Left ventricle myocardium superior (tissue), 1 donor: Measurements from ENCODE around the gene FAM81A. TPM values are rescaled to one million over a fixed set of nuclear protein-coding genes. Genes with fewer than 3 reads are reported as not detected.
"Not testable (repeated sequence)": the region's sequence is repeated elsewhere in the genome, so short reads cannot be mapped to it uniquely, and the experiment has no call there.

ENCODE experiments used
- ATAC-seq: fragments of 200-7000 bp; cut with Tn5 transposase; one replicate; pipeline ENCODE4 v1.9.1; 2020; ENCODE audit warnings: mild to moderate bottlenecking, moderate library complexity
- DNase-seq: peaks from one replicate; pipeline ENCODE4 v3.0.0-alpha.2; 2020
- intact Hi-C: fragments of 100-400 bp; cut with micrococcal nuclease; formaldehyde crosslinking; loops from one replicate; pipeline ENCODE4 v1.11.0; 2022
- long read RNA-seq: library from polyadenylated mRNA; unstranded; transcript quantifications from one replicate; pipeline ENCODE4 v2.0.0, GENCODE V29; 2021
- total RNA-seq: library from RNA; stranded (reverse); fragmentation: NEBNext Ultra II Directional; extraction: Animal tissue kit (Norgen Biotek cat#: 25700); gene quantifications from one replicate; pipeline ENCODE4 v1.2.1, GENCODE V29; 2021
- donor health status: DM: no; HTN: yes; CAD: no; lungs with severe emphysema.

The FAM81A gene
- 11.0 TPM for total RNA-seq
- long read RNA-seq, transcript FAM81A-201 (9 exons, 3,465 nt) = major isoform, 12 of 18 reads
- long read RNA-seq, partial matches to known transcripts = 3 of 18 reads
- long read RNA-seq, other reads (novel, unspliced or antisense) = 2 of 18 reads

- DNase-seq (peak; percentile 93), ATAC-seq (peak; percentile 98)
- intact Hi-C loops = no loop called here
Measured at GRCh38 chr15:59437817-59438624, at the start of gene FAM81A. Gene FAM81A (plus strand): TSS chr15:59438186. CDS start chr15:59458627, 20,441 bp downstream.

GRCh38 chr15:59388670-59389069, 49.3 kb upstream of the FAM81A start:
- no peak for DNase-seq
- peak; percentile 15 for ATAC-seq
- intact Hi-C loops = no loop called here

- ATAC-seq (no peak), DNase-seq (no peak)
- intact Hi-C loops = no loop called here
Measured at GRCh38 chr15:59392299-59392698, 45.7 kb upstream of the FAM81A start.

- intact Hi-C loops = no loop called here
- DNase-seq (no peak), ATAC-seq (no peak)
Measured at GRCh38 chr15:59394166-59394661, 43.8 kb upstream of the FAM81A start.

GRCh38 chr15:59396211-59396610, 41.8 kb upstream of the FAM81A start:
- intact Hi-C loops = no loop called here
- ATAC-seq = no peak
- no peak for DNase-seq

- intact Hi-C loops = no loop called here
- DNase-seq = no peak
Measured at GRCh38 chr15:59396679-59397078, 41.3 kb upstream of the FAM81A start.

GRCh38 chr15:59398220-59398619, 39.8 kb upstream of the FAM81A start:
- DNase-seq = no peak
- intact Hi-C loops = no loop called here
- ATAC-seq = no peak

More at GRCh38 chr15:59396679-59397078, 41.3 kb upstream of the FAM81A start:
- ATAC-seq = no peak

- intact Hi-C loops = no loop called here
- peak; percentile 64 for ATAC-seq
- no peak for DNase-seq
Measured at GRCh38 chr15:59399465-59400102, 38.4 kb upstream of the FAM81A start.

GRCh38 chr15:59400103-59400813, 37.7 kb upstream of the FAM81A start:
- intact Hi-C loops = no loop called here
- no peak for DNase-seq
- ATAC-seq = no peak

GRCh38 chr15:59401051-59401823, 36.7 kb upstream of the FAM81A start:
- intact Hi-C loops, ATAC-seq, DNase-seq: not testable (repeated sequence)

- DNase-seq = no peak
- intact Hi-C loops = no loop called here
- ATAC-seq = no peak
Measured at GRCh38 chr15:59401824-59402569, 36.0 kb upstream of the FAM81A start.

GRCh38 chr15:59405079-59405478, 32.9 kb upstream of the FAM81A start:
- intact Hi-C loops = no loop called here
- DNase-seq (no peak), ATAC-seq (no peak)

- DNase-seq (no peak), ATAC-seq (no peak)
- intact Hi-C loops = no loop called here
Measured at GRCh38 chr15:59406446-59406845, 31.5 kb upstream of the FAM81A start.

GRCh38 chr15:59407946-59408345, 30.0 kb upstream of the FAM81A start:
- no peak for DNase-seq
- no peak for ATAC-seq
- intact Hi-C loops = no loop called here

GRCh38 chr15:59410391-59410896, 27.5 kb upstream of the FAM81A start:
- ATAC-seq (peak; percentile 15), DNase-seq (no peak)
- intact Hi-C loops = no loop called here

- intact Hi-C loops = no loop called here
- ATAC-seq (no peak), DNase-seq (no peak)
Measured at GRCh38 chr15:59413577-59413976, 24.4 kb upstream of the FAM81A start.

- ATAC-seq (no peak), DNase-seq (no peak)
- intact Hi-C loops = no loop called here
Measured at GRCh38 chr15:59416816-59417215, 21.2 kb upstream of the FAM81A start.

- DNase-seq = no peak
- intact Hi-C loops = no loop called here
- ATAC-seq = no peak
Measured at GRCh38 chr15:59419170-59419569, 18.8 kb upstream of the FAM81A start.
